ENCODE results near the gene TPT1.

- TF ChIP-seq, protein P1, sequence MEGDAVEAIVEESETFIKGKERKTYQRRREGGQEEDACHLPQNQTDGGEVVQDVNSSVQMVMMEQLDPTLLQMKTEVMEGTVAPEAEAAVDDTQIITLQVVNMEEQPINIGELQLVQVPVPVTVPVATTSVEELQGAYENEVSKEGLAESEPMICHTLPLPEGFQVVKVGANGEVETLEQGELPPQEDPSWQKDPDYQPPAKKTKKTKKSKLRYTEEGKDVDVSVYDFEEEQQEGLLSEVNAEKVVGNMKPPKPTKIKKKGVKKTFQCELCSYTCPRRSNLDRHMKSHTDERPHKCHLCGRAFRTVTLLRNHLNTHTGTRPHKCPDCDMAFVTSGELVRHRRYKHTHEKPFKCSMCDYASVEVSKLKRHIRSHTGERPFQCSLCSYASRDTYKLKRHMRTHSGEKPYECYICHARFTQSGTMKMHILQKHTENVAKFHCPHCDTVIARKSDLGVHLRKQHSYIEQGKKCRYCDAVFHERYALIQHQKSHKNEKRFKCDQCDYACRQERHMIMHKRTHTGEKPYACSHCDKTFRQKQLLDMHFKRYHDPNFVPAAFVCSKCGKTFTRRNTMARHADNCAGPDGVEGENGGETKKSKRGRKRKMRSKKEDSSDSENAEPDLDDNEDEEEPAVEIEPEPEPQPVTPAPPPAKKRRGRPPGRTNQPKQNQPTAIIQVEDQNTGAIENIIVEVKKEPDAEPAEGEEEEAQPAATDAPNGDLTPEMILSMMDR (IDR thresholded peaks at IDR 0.05; ENCODE audit: borderline replicate concordance, extremely low read depth, low read length, poor library complexity, severe bottlenecking) = no peak
- no peak for TF ChIP-seq EZH2 (IDR thresholded peaks at IDR 0.05; ENCODE audit: borderline replicate concordance, low read depth, low read length, severe bottlenecking)
Observed at GRCh38 chr13:45310341-45311131, 30.4 kb downstream of the TPT1 start.

Measured in DND-41 (cell line).